Caco-2 (cell line): ENCODE data around the gene GPATCH2. TPM values are rescaled to one million over a fixed set of nuclear protein-coding genes. Genes with fewer than 3 reads are reported as not detected.

ENCODE experiments used
- BruUV-seq: library from RNA; stranded (reverse); fragments of 400-500 nt; replicated peaks from 2 replicates; lab custom pipeline; 2021; lab: Mats Ljungman, UMichigan
- CTCF ChIA-PET: fragments of 300-600 bp; sonication (Branson Sonifier 250); formaldehyde crosslinking; loops from one replicate; lab custom pipeline; 2022; ENCODE audit warnings: antibody characterized with exemption; lab: Charles Lee
- POLR2A ChIA-PET: fragments of 300-600 bp; sonication (Branson Sonifier 250); formaldehyde crosslinking; loops from one replicate; lab custom pipeline; 2022; ENCODE audit warnings: antibody characterized with exemption; lab: Charles Lee
- DNase-seq, 2 experiments: peaks; one replicate each; pipeline versions ENCODE4 v3.0.0 to v3.0.0-alpha.2; 2020 to 2022
- H3K27me3 ChIP-seq: replicated peaks from 2 replicates; pipeline ENCODE4 v1.6.0; 2011; ENCODE audit warnings: low read length; ENCODE audit not compliant: control insufficient read depth, insufficient read depth
- H3K36me3 ChIP-seq: 2 replicates; pipeline ENCODE4 v1.5.1; 2011; ENCODE audit warnings: low read length; ENCODE audit not compliant: control insufficient read depth, insufficient read depth
- H3K4me1 ChIP-seq: fragments of 250-450 bp; sonication (Bioruptor Pico); 2 replicates; pipeline ENCODE4 v1.5.1; 2020; ENCODE audit warnings: mild to moderate bottlenecking
- H3K4me3 ChIP-seq: 2 replicates; pipeline ENCODE4 v1.5.1; 2011; ENCODE audit warnings: low read depth, mild to moderate bottlenecking, control low read depth, low read length
- H3K9me3 ChIP-seq: fragments of 250-450 bp; sonication (Bioruptor Pico); 2 replicates; pipeline ENCODE4 v1.5.1; 2020; ENCODE audit warnings: mild to moderate bottlenecking, moderate library complexity
- H3K27ac Mint-ChIP-seq: one replicate; pipeline ENCODE4 v1.8.0; 2022; ENCODE audit warnings: mixed read lengths; ENCODE audit not compliant: unreplicated experiment
- H3K27me3 Mint-ChIP-seq: one replicate; pipeline ENCODE4 v1.8.0; 2022; ENCODE audit warnings: mixed read lengths; ENCODE audit not compliant: insufficient read depth, unreplicated experiment
- H3K36me3 Mint-ChIP-seq: one replicate; pipeline ENCODE4 v1.8.0; 2022; ENCODE audit warnings: mild to moderate bottlenecking, mixed read lengths; ENCODE audit not compliant: insufficient read depth, unreplicated experiment
- H3K4me1 Mint-ChIP-seq: one replicate; pipeline ENCODE4 v1.8.0; 2022; ENCODE audit warnings: low read depth, mixed read lengths; ENCODE audit not compliant: unreplicated experiment
- H3K4me3 Mint-ChIP-seq: one replicate; pipeline ENCODE4 v1.8.0; 2022; ENCODE audit warnings: mild to moderate bottlenecking, moderate library complexity, mixed read lengths; ENCODE audit not compliant: unreplicated experiment
- H3K9me3 Mint-ChIP-seq: one replicate; pipeline ENCODE4 v1.8.0; 2022; ENCODE audit warnings: mixed read lengths; ENCODE audit not compliant: unreplicated experiment
- CTCF ChIP-seq, 2 experiments: fragments of 200-600 bp in 1 of 2; IDR thresholded peaks; 1 replicate in 1 of 2; 2 replicates in 1 of 2; pipeline versions ENCODE4 v1.5.1 to v1.8.0; 2011 to 2022; ENCODE audit warnings: antibody characterized with exemption in 1 of 2, control low read depth in 1 of 2, inconsistent platforms in 1 of 2, low read depth in 1 of 2, low read length in 1 of 2, mild to moderate bottlenecking in 1 of 2, moderate library complexity in 1 of 2; ENCODE audit not compliant: insufficient read depth in 1 of 2, severe bottlenecking in 1 of 2, unreplicated experiment in 1 of 2
- intact Hi-C: fragments of 100-400 bp; cut with micrococcal nuclease; formaldehyde crosslinking; loops from one replicate; pipeline ENCODE4 v1.10.0; 2022; ENCODE audit not compliant: unreplicated experiment
- total RNA-seq: library from RNA; stranded (reverse); gene quantifications from 2 replicates; pipeline ENCODE4 v1.2.3, GENCODE V29; 2022

GPATCH2 gene
- total RNA-seq, 1 experiment from 2014 or later: 13.2 TPM

DNA sequence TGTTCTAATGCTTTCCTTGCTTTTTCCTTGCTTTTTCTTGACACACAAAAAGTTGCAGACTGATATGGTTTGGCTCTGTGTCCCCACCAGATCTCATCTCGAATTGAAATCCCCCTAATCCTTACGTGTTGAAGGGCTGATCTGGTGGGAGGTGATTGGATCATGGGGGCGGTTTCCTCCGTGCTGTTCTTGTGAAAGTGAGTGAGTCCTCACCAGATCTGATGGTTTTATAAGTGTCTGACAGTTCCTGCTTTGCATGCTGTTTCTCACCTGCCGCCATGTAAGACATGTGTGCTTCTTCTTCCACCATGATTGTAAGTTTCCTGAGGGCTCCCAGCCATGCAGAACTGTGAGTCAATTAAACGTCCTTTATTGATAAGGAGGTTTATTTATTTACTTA lies 11.6 kb upstream of the GPATCH2 start:
- H3K4me1 ChIP-seq: no peaks in the 10 kb centered on the region
- Mint-ChIP-seq H3K4me3 (no peak overlapping the region), H3K9me3 (no peaks in the 10 kb centered on the region), H3K36me3 (no peaks in the 10 kb centered on the region), H3K4me1 (no peaks in the 10 kb centered on the region), H3K27me3 (peaks cover 12% of the 10 kb centered on the region), H3K27ac (no peak overlapping the region)
- no peaks in the 10 kb centered on the region for H3K36me3 ChIP-seq
- BruUV-seq: no TSS peak
- no peaks in the 10 kb centered on the region for H3K27me3 ChIP-seq
- DNase-seq: no peak
- intact Hi-C loops: no loop called here
- POLR2A ChIA-PET: no interaction called here
- H3K9me3 ChIP-seq: no peaks in the 10 kb centered on the region
- TF ChIP-seq CTCF (IDR thresholded peaks at IDR 0.05; ENCODE audit: insufficient read depth in 1 of 2, low read depth in 1 of 2, low read length in 1 of 2, severe bottlenecking in 1 of 2, unreplicated experiment in 1 of 2): no peak
- CTCF ChIA-PET: no interaction called here
- no peak overlapping the region for H3K4me3 ChIP-seq

GRCh38 chr1:217627431-217627830 lies 3.5 kb downstream of the GPATCH2 start:
- intact Hi-C loops: no loop called here
- H3K9me3 Mint-ChIP-seq: no peaks in the 10 kb centered on the region
- CTCF ChIA-PET: no interaction called here
- no peak for DNase-seq
- POLR2A ChIA-PET: no interaction called here
- 0 out of 2 replicates have a peak, but pooled peaks cover 11% of the 10 kb centered on the region for H3K4me1 ChIP-seq
- no peaks in the 10 kb centered on the region for H3K9me3 ChIP-seq
- TF ChIP-seq CTCF (IDR thresholded peaks at IDR 0.05; ENCODE audit: insufficient read depth in 1 of 2, low read depth in 1 of 2, low read length in 1 of 2, severe bottlenecking in 1 of 2, unreplicated experiment in 1 of 2): no peak
- peaks cover 7% of the 10 kb centered on the region for H3K4me1 Mint-ChIP-seq
- no peaks in the 10 kb centered on the region for H3K27me3 ChIP-seq
- no peaks in the 10 kb centered on the region for H3K36me3 ChIP-seq
- BruUV-seq: no TSS peak
- no peak overlapping the region for H3K27ac Mint-ChIP-seq
- H3K27me3 Mint-ChIP-seq: no peaks in the 10 kb centered on the region
- H3K36me3 Mint-ChIP-seq: no peaks in the 10 kb centered on the region
- H3K4me3 Mint-ChIP-seq: no peak overlapping the region
- no peak overlapping the region for H3K4me3 ChIP-seq

DNA sequence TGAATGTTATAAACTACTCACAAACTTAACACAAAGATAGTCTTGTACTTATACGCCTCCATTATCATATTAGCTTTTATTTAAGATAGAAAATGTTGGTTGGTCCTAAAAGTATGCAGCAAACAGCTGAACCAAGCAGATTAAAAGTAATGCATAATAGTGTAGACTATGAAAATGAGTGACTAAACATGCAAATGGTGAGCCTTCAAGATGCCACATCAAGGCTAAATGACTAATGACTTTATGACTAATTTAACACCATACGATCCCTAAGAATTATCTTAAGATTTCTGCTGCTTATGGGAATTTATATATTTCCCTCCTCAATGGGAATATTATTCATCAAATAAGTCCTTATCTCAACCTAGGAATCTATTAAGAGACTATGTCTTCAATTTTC lies 4.6 kb downstream of the GPATCH2 start:
- DNase-seq: no peak
- intact Hi-C loops: no loop called here
- Mint-ChIP-seq H3K27me3 (no peaks in the 10 kb centered on the region), H3K4me3 (no peak overlapping the region), H3K27ac (no peak overlapping the region), H3K9me3 (no peaks in the 10 kb centered on the region), H3K36me3 (no peaks in the 10 kb centered on the region), H3K4me1 (peaks cover 4% of the 10 kb centered on the region)
- H3K36me3 ChIP-seq: no peaks in the 10 kb centered on the region
- no peaks in the 10 kb centered on the region for H3K9me3 ChIP-seq
- BruUV-seq: no TSS peak
- H3K4me1 ChIP-seq: 0 out of 2 replicates have a peak, but pooled peaks cover 11% of the 10 kb centered on the region
- POLR2A ChIA-PET: no interaction called here
- CTCF ChIA-PET: no interaction called here
- TF ChIP-seq CTCF (IDR thresholded peaks at IDR 0.05; ENCODE audit: insufficient read depth in 1 of 2, low read depth in 1 of 2, low read length in 1 of 2, severe bottlenecking in 1 of 2, unreplicated experiment in 1 of 2): no peak
- H3K4me3 ChIP-seq: no peak overlapping the region
- H3K27me3 ChIP-seq: no peaks in the 10 kb centered on the region
